ENCODE measurements around the gene SMIM27.

- no peak for TF ChIP-seq CTCF (IDR thresholded peaks at IDR 0.05; ENCODE audit: insufficient read depth, low read length)
- no peak for TF ChIP-seq GABPA (IDR thresholded peaks at IDR 0.05; ENCODE audit: low read depth)
- TF ChIP-seq POLR2AphosphoS5 (IDR thresholded peaks at IDR 0.05; ENCODE audit: low read depth), result no peak
Observed at GRCh38 chr9:32570262-32570661, 18.1 kb downstream of the SMIM27 start.
